ENCODE measurements around the gene ARHGAP30.

ARHGAP30 gene

DNA sequence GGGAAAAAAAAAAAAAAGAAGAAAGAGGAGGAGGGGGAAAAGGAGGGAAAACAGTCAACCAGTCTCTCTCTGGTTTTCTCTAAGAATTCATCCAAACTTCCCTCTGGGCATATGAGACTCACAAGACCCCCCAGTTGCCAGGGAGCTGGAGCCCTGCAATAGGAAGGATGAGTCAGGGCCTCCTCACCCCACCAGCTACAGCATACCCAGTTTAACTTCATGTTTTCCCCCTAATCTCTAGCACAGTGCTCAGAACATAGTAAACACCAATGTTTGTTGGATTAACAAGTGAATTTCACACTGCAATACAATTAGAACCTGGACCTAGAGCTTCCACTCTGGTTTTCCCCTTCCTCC, 56.6 kb downstream of the ARHGAP30 start:
- TF ChIP-seq NFIC (IDR thresholded peaks at IDR 0.05) (no peak), ZBTB7A (IDR thresholded peaks at IDR 0.05; ENCODE audit: low read depth) (no peak), TCF12 (IDR thresholded peaks at IDR 0.05; ENCODE audit: low read depth) (no peak), CEBPB (IDR thresholded peaks at IDR 0.05) (no peak), FOXM1 (IDR thresholded peaks at IDR 0.05; ENCODE audit: borderline replicate concordance, low read depth) (no peak), TEAD4 (IDR thresholded peaks at IDR 0.05) (no peak), TAF1 (IDR thresholded peaks at IDR 0.05; ENCODE audit: low read depth) (no peak), RAD21 (IDR thresholded peaks at IDR 0.05; ENCODE audit: low read depth) (no peak), EP300 (IDR thresholded peaks at IDR 0.05; ENCODE audit: borderline replicate concordance) (no peak)
- TF ChIP-seq, protein P1, sequence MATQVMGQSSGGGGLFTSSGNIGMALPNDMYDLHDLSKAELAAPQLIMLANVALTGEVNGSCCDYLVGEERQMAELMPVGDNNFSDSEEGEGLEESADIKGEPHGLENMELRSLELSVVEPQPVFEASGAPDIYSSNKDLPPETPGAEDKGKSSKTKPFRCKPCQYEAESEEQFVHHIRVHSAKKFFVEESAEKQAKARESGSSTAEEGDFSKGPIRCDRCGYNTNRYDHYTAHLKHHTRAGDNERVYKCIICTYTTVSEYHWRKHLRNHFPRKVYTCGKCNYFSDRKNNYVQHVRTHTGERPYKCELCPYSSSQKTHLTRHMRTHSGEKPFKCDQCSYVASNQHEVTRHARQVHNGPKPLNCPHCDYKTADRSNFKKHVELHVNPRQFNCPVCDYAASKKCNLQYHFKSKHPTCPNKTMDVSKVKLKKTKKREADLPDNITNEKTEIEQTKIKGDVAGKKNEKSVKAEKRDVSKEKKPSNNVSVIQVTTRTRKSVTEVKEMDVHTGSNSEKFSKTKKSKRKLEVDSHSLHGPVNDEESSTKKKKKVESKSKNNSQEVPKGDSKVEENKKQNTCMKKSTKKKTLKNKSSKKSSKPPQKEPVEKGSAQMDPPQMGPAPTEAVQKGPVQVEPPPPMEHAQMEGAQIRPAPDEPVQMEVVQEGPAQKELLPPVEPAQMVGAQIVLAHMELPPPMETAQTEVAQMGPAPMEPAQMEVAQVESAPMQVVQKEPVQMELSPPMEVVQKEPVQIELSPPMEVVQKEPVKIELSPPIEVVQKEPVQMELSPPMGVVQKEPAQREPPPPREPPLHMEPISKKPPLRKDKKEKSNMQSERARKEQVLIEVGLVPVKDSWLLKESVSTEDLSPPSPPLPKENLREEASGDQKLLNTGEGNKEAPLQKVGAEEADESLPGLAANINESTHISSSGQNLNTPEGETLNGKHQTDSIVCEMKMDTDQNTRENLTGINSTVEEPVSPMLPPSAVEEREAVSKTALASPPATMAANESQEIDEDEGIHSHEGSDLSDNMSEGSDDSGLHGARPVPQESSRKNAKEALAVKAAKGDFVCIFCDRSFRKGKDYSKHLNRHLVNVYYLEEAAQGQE (IDR thresholded peaks at IDR 0.05; ENCODE audit: low read depth) = no peak
- TF ChIP-seq, protein P2, sequence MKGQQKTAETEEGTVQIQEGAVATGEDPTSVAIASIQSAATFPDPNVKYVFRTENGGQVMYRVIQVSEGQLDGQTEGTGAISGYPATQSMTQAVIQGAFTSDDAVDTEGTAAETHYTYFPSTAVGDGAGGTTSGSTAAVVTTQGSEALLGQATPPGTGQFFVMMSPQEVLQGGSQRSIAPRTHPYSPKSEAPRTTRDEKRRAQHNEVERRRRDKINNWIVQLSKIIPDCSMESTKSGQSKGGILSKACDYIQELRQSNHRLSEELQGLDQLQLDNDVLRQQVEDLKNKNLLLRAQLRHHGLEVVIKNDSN (IDR thresholded peaks at IDR 0.05) = no peak
- TF ChIP-seq, protein P3, sequence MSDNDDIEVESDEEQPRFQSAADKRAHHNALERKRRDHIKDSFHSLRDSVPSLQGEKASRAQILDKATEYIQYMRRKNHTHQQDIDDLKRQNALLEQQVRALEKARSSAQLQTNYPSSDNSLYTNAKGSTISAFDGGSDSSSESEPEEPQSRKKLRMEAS (IDR thresholded peaks at IDR 0.05) = no peak

DNA sequence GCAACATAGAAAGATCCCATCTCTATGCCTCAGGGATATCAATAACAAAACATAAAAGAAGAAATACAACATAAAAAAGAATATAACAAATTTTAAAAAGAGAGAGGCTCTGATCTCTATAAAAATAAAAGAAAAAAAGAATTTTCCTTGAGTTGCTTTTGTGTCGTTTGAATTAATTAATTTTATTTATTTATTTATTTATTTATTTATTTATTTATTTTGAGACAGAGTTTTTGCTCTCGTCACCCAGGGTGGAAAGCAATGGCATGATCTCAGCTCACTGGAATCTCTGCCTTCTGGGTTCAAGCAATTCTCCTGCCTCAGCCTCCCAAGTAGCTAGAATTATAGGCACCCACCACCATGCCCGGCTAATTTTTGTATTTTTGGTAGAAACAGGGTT, 57.3 kb downstream of the ARHGAP30 start:
- TF ChIP-seq, protein P1 (IDR thresholded peaks at IDR 0.05; ENCODE audit: low read depth) = no peak
- TF ChIP-seq TAF1 (IDR thresholded peaks at IDR 0.05; ENCODE audit: low read depth) (no peak), RAD21 (IDR thresholded peaks at IDR 0.05; ENCODE audit: low read depth) (no peak), TEAD4 (IDR thresholded peaks at IDR 0.05) (no peak), NFIC (IDR thresholded peaks at IDR 0.05) (no peak), YY1 (IDR thresholded peaks at IDR 0.05; ENCODE audit: low read depth) (no peak), EP300 (IDR thresholded peaks at IDR 0.05; ENCODE audit: borderline replicate concordance) (no peak), TCF12 (IDR thresholded peaks at IDR 0.05; ENCODE audit: low read depth) (no peak), EGR1 (IDR thresholded peaks at IDR 0.05) (no peak), CEBPB (IDR thresholded peaks at IDR 0.05) (no peak), ZBTB7A (IDR thresholded peaks at IDR 0.05; ENCODE audit: low read depth) (no peak), FOXM1 (IDR thresholded peaks at IDR 0.05; ENCODE audit: borderline replicate concordance, low read depth) (no peak), CREB1 (IDR thresholded peaks at IDR 0.05; ENCODE audit: low read depth) (no peak)
- TF ChIP-seq, protein P2 (IDR thresholded peaks at IDR 0.05) = no peak
- TF ChIP-seq, protein P3 (IDR thresholded peaks at IDR 0.05) = no peak

DNA sequence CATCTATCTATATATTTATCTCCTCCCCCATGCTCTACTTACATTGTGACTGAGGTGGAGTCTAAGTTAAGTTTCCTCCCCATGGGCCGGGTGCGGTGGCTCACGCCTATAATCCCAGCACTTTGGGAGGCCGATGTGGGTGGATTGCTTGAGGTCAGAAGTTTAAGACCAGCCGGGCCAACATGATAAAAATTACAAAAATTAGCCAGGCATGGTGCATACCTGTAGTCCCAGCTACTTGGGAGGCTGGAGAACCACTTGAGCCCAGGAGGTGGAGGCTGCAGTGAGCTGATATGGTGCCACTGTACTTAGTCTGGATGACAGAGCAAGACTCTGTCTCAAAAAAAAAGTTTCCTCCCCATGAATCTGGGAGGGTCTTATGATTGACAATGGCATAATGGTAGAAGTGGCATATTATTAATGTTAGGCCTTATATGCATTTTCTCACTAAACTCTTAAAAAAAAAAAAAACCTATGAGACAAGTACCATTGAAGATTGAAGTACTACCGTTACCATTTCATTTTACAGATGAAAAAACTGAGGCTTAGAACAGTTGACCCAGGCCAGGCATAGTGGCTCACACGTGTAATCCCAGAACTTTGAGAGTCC, 60.0 kb downstream of the ARHGAP30 start:
- TF ChIP-seq EGR1 (IDR thresholded peaks at IDR 0.05) (no peak), CEBPB (IDR thresholded peaks at IDR 0.05) (no peak), NFIC (IDR thresholded peaks at IDR 0.05) (no peak), TCF12 (IDR thresholded peaks at IDR 0.05; ENCODE audit: low read depth) (no peak), CREB1 (IDR thresholded peaks at IDR 0.05; ENCODE audit: low read depth) (no peak), RAD21 (IDR thresholded peaks at IDR 0.05; ENCODE audit: low read depth) (no peak), YY1 (IDR thresholded peaks at IDR 0.05; ENCODE audit: low read depth) (no peak), ZBTB7A (IDR thresholded peaks at IDR 0.05; ENCODE audit: low read depth) (no peak), TEAD4 (IDR thresholded peaks at IDR 0.05) (no peak), FOXM1 (IDR thresholded peaks at IDR 0.05; ENCODE audit: borderline replicate concordance, low read depth) (no peak), EP300 (IDR thresholded peaks at IDR 0.05; ENCODE audit: borderline replicate concordance) (no peak), TAF1 (IDR thresholded peaks at IDR 0.05; ENCODE audit: low read depth) (no peak)
- TF ChIP-seq, protein P1 (IDR thresholded peaks at IDR 0.05; ENCODE audit: low read depth) = no peak
- TF ChIP-seq, protein P3 (IDR thresholded peaks at IDR 0.05) = no peak
- TF ChIP-seq, protein P2 (IDR thresholded peaks at IDR 0.05) = no peak

Data from Ishikawa (cell line).